Measurements from ENCODE around the gene AUP1.

DNA sequence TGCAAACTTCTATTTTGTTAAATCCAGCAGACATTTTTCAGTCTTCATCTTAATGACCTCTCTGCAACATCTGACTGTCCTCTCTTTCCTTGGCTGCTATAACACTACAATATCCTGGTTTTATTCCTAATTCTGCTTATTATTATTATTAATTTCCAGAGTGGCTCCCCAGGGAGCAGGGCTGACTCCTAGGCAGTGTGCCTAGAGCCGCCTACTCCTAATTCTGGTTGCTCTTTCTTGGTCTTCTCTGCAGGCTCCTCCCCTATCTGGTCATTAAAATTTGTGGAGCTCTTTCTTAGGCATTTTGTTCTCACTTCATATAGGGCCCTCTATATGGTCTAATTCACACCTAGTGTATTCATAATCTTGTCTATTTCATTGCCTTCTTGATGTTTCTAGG lies 13.5 kb upstream of the AUP1 start:
- TF ChIP-seq, protein P1, sequence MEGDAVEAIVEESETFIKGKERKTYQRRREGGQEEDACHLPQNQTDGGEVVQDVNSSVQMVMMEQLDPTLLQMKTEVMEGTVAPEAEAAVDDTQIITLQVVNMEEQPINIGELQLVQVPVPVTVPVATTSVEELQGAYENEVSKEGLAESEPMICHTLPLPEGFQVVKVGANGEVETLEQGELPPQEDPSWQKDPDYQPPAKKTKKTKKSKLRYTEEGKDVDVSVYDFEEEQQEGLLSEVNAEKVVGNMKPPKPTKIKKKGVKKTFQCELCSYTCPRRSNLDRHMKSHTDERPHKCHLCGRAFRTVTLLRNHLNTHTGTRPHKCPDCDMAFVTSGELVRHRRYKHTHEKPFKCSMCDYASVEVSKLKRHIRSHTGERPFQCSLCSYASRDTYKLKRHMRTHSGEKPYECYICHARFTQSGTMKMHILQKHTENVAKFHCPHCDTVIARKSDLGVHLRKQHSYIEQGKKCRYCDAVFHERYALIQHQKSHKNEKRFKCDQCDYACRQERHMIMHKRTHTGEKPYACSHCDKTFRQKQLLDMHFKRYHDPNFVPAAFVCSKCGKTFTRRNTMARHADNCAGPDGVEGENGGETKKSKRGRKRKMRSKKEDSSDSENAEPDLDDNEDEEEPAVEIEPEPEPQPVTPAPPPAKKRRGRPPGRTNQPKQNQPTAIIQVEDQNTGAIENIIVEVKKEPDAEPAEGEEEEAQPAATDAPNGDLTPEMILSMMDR (IDR thresholded peaks at IDR 0.05) = no peak
- TF ChIP-seq EP300 (IDR thresholded peaks at IDR 0.05) (no peak), POLR2A (IDR thresholded peaks at IDR 0.05) (no peak)
